ENCODE data around the gene ZBTB9. TPM values are rescaled to one million over a fixed set of nuclear protein-coding genes. Genes with fewer than 3 reads are reported as not detected.

Gene ZBTB9
- total RNA-seq, 3 donors from 2014 or later: 1.9 to 5.1 (median 3.6) TPM

- DNase-seq (ENCODE audit: low spot score in 2 of 2): no peak
- Histone ChIP-seq H3K9me3 (no peaks in the 10 kb centered on the region), H3K4me1 (peaks cover 5 to 16% of the 10 kb centered on the region in 2 donors), H3K27ac (peak overlapping the region; percentile 95 to 99), H3K4me3 (peak overlapping the region; percentile 50 to 77 (median 70)), H3K36me3 (no peaks in the 10 kb centered on the region), H3K27me3 (no peaks in the 10 kb centered on the region)
- TF ChIP-seq POLR2A (IDR thresholded peaks at IDR 0.05) (no peak), POLR2AphosphoS5 (IDR thresholded peaks at IDR 0.05) (no peak), CTCF (IDR thresholded peaks at IDR 0.05) (no peak)
- intact Hi-C loops (cut with DNase I; ENCODE audit: low total_unique reads): loop anchor here (10.0 kb wide), 1 partner anchor 542 kb away; no protein-coding TSS in a partner anchor
Observed at GRCh38 chr6:33416386-33417127, 37.8 kb upstream of the ZBTB9 start.

- Histone ChIP-seq H3K27me3 (no peaks in the 10 kb centered on the region), H3K4me1 (peaks cover 5 to 9% of the 10 kb centered on the region in 2 donors), H3K36me3 (no peaks in the 10 kb centered on the region), H3K9me3 (no peaks in the 10 kb centered on the region), H3K27ac (peak overlapping the region; percentile 95 to 99), H3K4me3 (peak overlapping the region; percentile 50 to 77 (median 70))
- DNase-seq (ENCODE audit: low spot score in 2 of 2): no peak
- intact Hi-C loops (cut with DNase I; ENCODE audit: low total_unique reads): loop anchor here (10.0 kb wide), 1 partner anchor 543 kb away; no protein-coding TSS in a partner anchor
- TF ChIP-seq CTCF (IDR thresholded peaks at IDR 0.05): no peak
Observed at GRCh38 chr6:33417128-33417902, 37.1 kb upstream of the ZBTB9 start.

GRCh38 chr6:33417903-33418689 lies 36.3 kb upstream of the ZBTB9 start, which contains the start of gene CUTA:
Gene CUTA (minus strand): TSS chr6:33418107. CDS start chr6:33418000, 107 bp downstream.
- Histone ChIP-seq H3K4me1 (peaks cover 2 to 5% of the 10 kb centered on the region in 2 donors), H3K36me3 (no peaks in the 10 kb centered on the region), H3K4me3 (peak within 1 kb of the TSS; percentile 50 to 77 (median 70)), H3K27ac (peak within 1 kb of the TSS; percentile 95 to 99), H3K9me3 (no peaks in the 10 kb centered on the region), H3K27me3 (no peaks in the 10 kb centered on the region)
- peak; percentile 99 to 100 for DNase-seq (ENCODE audit: low spot score in 2 of 2)
- intact Hi-C loops (cut with DNase I; ENCODE audit: low total_unique reads): loop anchor here (10.0 kb wide), 1 partner anchor 543 kb away; no protein-coding TSS in a partner anchor
- TF ChIP-seq POLR2AphosphoS5 (IDR thresholded peaks at IDR 0.05) (peak; percentile 82 to 97 (median 95)), POLR2A (IDR thresholded peaks at IDR 0.05) (peak; percentile 84), CTCF (IDR thresholded peaks at IDR 0.05) (peak in 2 of 3 donors; percentile 29 to 44)

GRCh38 chr6:33418690-33419291 lies 35.6 kb upstream of the ZBTB9 start:
- no peak for TF ChIP-seq POLR2A (IDR thresholded peaks at IDR 0.05)
- Histone ChIP-seq H3K36me3 (no peaks in the 10 kb centered on the region), H3K4me1 (peaks cover 0 to 5% of the 10 kb centered on the region in 2 donors)

More at GRCh38 chr6:33418690-33419291, 35.6 kb upstream of the ZBTB9 start:
- intact Hi-C loops (cut with DNase I; ENCODE audit: low total_unique reads): loop anchor here (10.0 kb wide), 1 partner anchor 544 kb away; no protein-coding TSS in a partner anchor
- no peaks in the 10 kb centered on the region for H3K9me3 ChIP-seq
- DNase-seq (ENCODE audit: low spot score in 2 of 2): no peak
- H3K4me3 ChIP-seq: peak overlapping the region; percentile 50 to 77 (median 70)
- H3K27me3 ChIP-seq: no peaks in the 10 kb centered on the region
- H3K27ac ChIP-seq: peak overlapping the region; percentile 95 to 99
